Panc1 (cell line): Measurements from ENCODE around the gene IFI6. TPM values are rescaled to one million over a fixed set of nuclear protein-coding genes. Genes with fewer than 3 reads are reported as not detected.
A peak's percentile ranks its signal among the peaks of the same experiment; 100 is the strongest.

Experiments
- ATAC-seq: fragments of 200-7000 bp; cut with Tn5 transposase; 2 replicates; pipeline ENCODE4 v1.9.1; 2020; ENCODE audit warnings: mild to moderate bottlenecking, moderate library complexity
- BruUV-seq: library from RNA; stranded (reverse); fragments of 400-500 nt; replicated peaks from 2 replicates; lab custom pipeline; 2021; lab: Mats Ljungman, UMichigan
- CTCF ChIA-PET: fragments of 300-600 bp; sonication (Branson Sonifier 250); formaldehyde crosslinking; loops from one replicate; lab custom pipeline; 2022; ENCODE audit warnings: antibody characterized with exemption; lab: Charles Lee
- POLR2A ChIA-PET: fragments of 300-600 bp; sonication (Branson Sonifier 250); formaldehyde crosslinking; loops from one replicate; lab custom pipeline; 2022; ENCODE audit warnings: antibody characterized with exemption; lab: Charles Lee
- DNase-seq: peaks from one replicate; pipeline ENCODE4 v3.0.0-alpha.2; 2010; ENCODE audit warnings: low read depth, low spot score
- H3K27ac ChIP-seq: 2 replicates; pipeline ENCODE4 v1.5.1; 2011; ENCODE audit warnings: mild to moderate bottlenecking, low read length, inconsistent platforms
- H3K27me3 ChIP-seq: fragments of 200-500 bp; sonication (Bioruptor generic); 2 replicates; pipeline ENCODE4 v1.6.0; 2014; ENCODE audit warnings: low read length, inconsistent platforms; ENCODE audit not compliant: control insufficient read depth, insufficient read depth
- H3K36me3 ChIP-seq: fragments of 200-500 bp; sonication (Bioruptor generic); 2 replicates; pipeline ENCODE4 v1.5.1; 2014; ENCODE audit warnings: inconsistent platforms, mild to moderate bottlenecking, low read length, moderate library complexity; ENCODE audit not compliant: control insufficient read depth, insufficient read depth
- H3K4me1 ChIP-seq: 2 replicates; pipeline ENCODE4 v1.5.1; 2011; ENCODE audit warnings: inconsistent platforms, mild to moderate bottlenecking, low read length, moderate library complexity; ENCODE audit not compliant: control insufficient read depth, insufficient read depth
- H3K4me3 ChIP-seq, 2 experiments: 2 replicates each; pipeline ENCODE4 v1.5.1; 2011 to 2012; ENCODE audit warnings: low read depth in 2 of 2, low read length in 2 of 2, mild to moderate bottlenecking in 2 of 2, inconsistent platforms in 1 of 2, moderate library complexity in 1 of 2
- H3K9me3 ChIP-seq: fragments of 200-500 bp; sonication (Bioruptor generic); 2 replicates; pipeline ENCODE4 v1.5.1; 2014; ENCODE audit warnings: low read depth, mild to moderate bottlenecking, inconsistent platforms, low read length, moderate library complexity; ENCODE audit not compliant: control insufficient read depth, insufficient read depth
- POLR2AphosphoS5 ChIP-seq: IDR thresholded peaks from 2 replicates; pipeline ENCODE4 v1.6.1; 2012; ENCODE audit warnings: mild to moderate bottlenecking, low read depth, low read length, moderate library complexity
- SIN3A ChIP-seq: IDR thresholded peaks from 2 replicates; pipeline ENCODE4 v1.6.1; 2012; ENCODE audit warnings: low read depth, mild to moderate bottlenecking, low read length, moderate library complexity, borderline replicate concordance; ENCODE audit not compliant: insufficient read depth
- TCF7L2 ChIP-seq: IDR thresholded peaks from 2 replicates; pipeline ENCODE4 v1.6.1; 2011; ENCODE audit warnings: mild to moderate bottlenecking, low read depth, low read length, inconsistent platforms
- in situ Hi-C: cut with HindIII; loops from 2 replicates; pipeline ENCODE4 v1.10.0; 2016; ENCODE audit warnings: low sequenced_read_pairs, low pct_unique_long_range_greater_than_20kb
- intact Hi-C: fragments of 100-400 bp; cut with micrococcal nuclease; formaldehyde crosslinking; loops from one replicate; pipeline ENCODE4 v1.10.0; 2022; ENCODE audit not compliant: unreplicated experiment
- total RNA-seq: library from RNA; stranded (reverse); gene quantifications from one replicate; pipeline ENCODE4 v1.2.1, GENCODE V29; 2021; ENCODE audit not compliant: unreplicated experiment
- TF ChIP-seq, protein P1 (sequence below), 2 experiments: IDR thresholded peaks; 2 replicates each; pipeline ENCODE4 v1.6.1; 2011 to 2012; ENCODE audit warnings: low read depth in 2 of 2, control low read depth in 1 of 2, low read length in 1 of 2, mild to moderate bottlenecking in 1 of 2, moderate library complexity in 1 of 2; ENCODE audit not compliant: insufficient read depth in 1 of 2
- TF ChIP-seq, protein P2 (sequence below): fragments of 450-650 bp; IDR thresholded peaks from 2 replicates; pipeline ENCODE4 v1.5.1; 2017; ENCODE audit warnings: mild to moderate bottlenecking

IFI6 gene
- total RNA-seq, 1 experiment from 2014 or later: 39.1 TPM

DNA sequence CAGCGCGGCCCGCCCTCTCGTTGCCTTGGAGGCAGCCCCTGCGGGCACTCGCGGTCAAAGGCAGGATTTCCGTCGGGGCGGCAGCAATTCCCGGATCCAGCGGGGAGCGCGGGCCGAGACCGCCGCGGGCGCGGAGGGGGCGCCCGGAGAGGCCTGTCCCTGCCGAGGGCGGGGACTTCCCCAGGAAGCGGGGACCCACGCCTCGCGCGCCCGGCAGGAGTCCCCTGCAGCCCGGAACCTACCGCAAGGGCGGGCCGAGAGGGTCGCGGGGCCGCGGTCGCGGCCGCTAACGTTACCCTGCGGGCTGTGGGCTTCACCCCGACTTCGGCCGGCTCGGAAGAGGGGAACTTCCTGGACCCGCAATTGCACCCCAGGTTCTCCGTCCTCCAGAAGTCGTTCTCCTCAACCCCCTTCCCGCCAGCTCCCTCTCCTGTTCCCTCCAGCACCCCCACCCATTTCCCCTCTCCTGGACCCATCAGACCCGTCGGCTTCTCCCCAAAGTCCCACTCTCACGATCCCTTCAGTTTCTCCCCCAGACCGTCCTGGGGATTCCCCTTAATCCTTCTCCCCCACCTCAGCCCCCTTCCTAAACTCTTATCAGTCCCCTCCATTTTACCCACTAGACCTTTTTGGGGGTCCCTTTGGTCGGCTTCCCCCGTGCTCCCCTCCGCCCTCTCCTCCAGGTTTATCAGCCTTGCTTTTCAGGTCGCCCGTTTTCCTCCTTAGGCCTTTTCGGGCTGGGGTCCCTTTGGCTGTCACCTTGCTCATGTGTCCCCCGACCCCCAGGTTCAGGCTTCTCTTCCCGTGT lies 37.6 kb downstream of the IFI6 start:
- H3K36me3 ChIP-seq: no peaks in the 10 kb centered on the region
- no peak for DNase-seq
- intact Hi-C loops: no loop called here
- 0 out of 2 replicates have a peak, but pooled peaks have one; percentile 33 for ATAC-seq
- in situ Hi-C loops: no loop called here
- TF ChIP-seq TCF7L2: no peak
- TF ChIP-seq, protein P1, sequence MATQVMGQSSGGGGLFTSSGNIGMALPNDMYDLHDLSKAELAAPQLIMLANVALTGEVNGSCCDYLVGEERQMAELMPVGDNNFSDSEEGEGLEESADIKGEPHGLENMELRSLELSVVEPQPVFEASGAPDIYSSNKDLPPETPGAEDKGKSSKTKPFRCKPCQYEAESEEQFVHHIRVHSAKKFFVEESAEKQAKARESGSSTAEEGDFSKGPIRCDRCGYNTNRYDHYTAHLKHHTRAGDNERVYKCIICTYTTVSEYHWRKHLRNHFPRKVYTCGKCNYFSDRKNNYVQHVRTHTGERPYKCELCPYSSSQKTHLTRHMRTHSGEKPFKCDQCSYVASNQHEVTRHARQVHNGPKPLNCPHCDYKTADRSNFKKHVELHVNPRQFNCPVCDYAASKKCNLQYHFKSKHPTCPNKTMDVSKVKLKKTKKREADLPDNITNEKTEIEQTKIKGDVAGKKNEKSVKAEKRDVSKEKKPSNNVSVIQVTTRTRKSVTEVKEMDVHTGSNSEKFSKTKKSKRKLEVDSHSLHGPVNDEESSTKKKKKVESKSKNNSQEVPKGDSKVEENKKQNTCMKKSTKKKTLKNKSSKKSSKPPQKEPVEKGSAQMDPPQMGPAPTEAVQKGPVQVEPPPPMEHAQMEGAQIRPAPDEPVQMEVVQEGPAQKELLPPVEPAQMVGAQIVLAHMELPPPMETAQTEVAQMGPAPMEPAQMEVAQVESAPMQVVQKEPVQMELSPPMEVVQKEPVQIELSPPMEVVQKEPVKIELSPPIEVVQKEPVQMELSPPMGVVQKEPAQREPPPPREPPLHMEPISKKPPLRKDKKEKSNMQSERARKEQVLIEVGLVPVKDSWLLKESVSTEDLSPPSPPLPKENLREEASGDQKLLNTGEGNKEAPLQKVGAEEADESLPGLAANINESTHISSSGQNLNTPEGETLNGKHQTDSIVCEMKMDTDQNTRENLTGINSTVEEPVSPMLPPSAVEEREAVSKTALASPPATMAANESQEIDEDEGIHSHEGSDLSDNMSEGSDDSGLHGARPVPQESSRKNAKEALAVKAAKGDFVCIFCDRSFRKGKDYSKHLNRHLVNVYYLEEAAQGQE (IDR thresholded peaks at IDR 0.05; ENCODE audit: insufficient read depth in 1 of 2, low read depth in 2 of 2, low read length in 1 of 2): no peak
- TF ChIP-seq SIN3A: no peak
- H3K27ac ChIP-seq: no peak overlapping the region
- CTCF ChIA-PET: no interaction called here
- H3K9me3 ChIP-seq: no peaks in the 10 kb centered on the region
- H3K4me3 ChIP-seq: peak overlapping the region; percentile 25 to 41
- BruUV-seq: no TSS peak
- POLR2A ChIA-PET: no interaction called here
- peaks cover 9% of the 10 kb centered on the region; the same call in 1 of the 2 replicates for H3K27me3 ChIP-seq
- H3K4me1 ChIP-seq: no peaks in the 10 kb centered on the region

DNA sequence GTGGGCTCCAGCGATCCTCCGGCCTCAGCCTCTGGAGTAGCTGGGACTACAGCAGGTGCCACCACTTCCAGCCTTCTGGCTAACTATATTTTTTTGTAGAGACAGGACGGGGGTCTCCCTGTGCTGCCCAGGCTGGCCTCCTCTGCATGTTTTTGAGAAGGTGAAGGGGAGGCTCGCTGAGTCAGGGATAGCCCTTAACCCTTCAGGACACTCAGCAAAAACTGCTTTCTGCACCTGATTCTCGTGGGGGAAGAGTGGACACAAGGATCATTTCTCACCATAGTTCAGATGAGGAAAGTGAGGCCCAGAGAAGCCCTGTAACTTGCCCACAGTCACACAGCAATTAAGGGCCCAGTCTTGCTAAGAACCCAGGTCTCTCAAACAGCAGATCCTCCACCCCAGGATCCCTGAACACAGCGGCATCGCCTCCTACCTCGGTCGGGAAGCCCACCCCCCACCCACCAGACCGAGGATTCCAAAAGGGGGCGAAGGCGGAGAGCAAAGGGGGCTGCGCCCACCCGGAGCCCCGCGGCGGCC lies 38.3 kb downstream of the IFI6 start:
- intact Hi-C loops: no loop called here
- Histone ChIP-seq H3K4me1 (no peaks in the 10 kb centered on the region), H3K9me3 (no peaks in the 10 kb centered on the region), H3K27me3 (peaks cover 9% of the 10 kb centered on the region; the same call in 1 of the 2 replicates), H3K27ac (no peak overlapping the region), H3K4me3 (peak overlapping the region; percentile 25 to 41), H3K36me3 (no peaks in the 10 kb centered on the region)
- in situ Hi-C loops: no loop called here
- ATAC-seq: no peak
- ChIA-PET POLR2A (no interaction called here), CTCF (no interaction called here)
- no TSS peak for BruUV-seq
- TF ChIP-seq, protein P2, sequence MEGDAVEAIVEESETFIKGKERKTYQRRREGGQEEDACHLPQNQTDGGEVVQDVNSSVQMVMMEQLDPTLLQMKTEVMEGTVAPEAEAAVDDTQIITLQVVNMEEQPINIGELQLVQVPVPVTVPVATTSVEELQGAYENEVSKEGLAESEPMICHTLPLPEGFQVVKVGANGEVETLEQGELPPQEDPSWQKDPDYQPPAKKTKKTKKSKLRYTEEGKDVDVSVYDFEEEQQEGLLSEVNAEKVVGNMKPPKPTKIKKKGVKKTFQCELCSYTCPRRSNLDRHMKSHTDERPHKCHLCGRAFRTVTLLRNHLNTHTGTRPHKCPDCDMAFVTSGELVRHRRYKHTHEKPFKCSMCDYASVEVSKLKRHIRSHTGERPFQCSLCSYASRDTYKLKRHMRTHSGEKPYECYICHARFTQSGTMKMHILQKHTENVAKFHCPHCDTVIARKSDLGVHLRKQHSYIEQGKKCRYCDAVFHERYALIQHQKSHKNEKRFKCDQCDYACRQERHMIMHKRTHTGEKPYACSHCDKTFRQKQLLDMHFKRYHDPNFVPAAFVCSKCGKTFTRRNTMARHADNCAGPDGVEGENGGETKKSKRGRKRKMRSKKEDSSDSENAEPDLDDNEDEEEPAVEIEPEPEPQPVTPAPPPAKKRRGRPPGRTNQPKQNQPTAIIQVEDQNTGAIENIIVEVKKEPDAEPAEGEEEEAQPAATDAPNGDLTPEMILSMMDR: no peak
- TF ChIP-seq SIN3A: no peak
- TF ChIP-seq POLR2AphosphoS5: no peak
- TF ChIP-seq, protein P1 (IDR thresholded peaks at IDR 0.05; ENCODE audit: insufficient read depth in 1 of 2, low read depth in 2 of 2, low read length in 1 of 2): no peak
- no peak for TF ChIP-seq TCF7L2
- no peak for DNase-seq
